Activated CD4-positive, alpha-beta T cell treated with anti-CD3 and anti-CD28 coated beads, Interleukin-2, amount 50 U/mL, for 4 hours (primary cell): ENCODE data around the gene FAM25G.

Experiments
- DNase-seq, 2 experiments: peaks; one replicate each; pipeline ENCODE4 v3.0.0-alpha.2; 2020

FAM25G gene

GRCh38 chr10:47445720-47446119 lies 45.8 kb downstream of the FAM25G start:
- DNase-seq, result no peak

- DNase-seq, result no peak
These were observed 47.5 kb downstream of the FAM25G start for GRCh38 chr10:47444047-47444446.

GRCh38 chr10:47443145-47443544 lies 48.4 kb downstream of the FAM25G start:
- no peak for DNase-seq

GRCh38 chr10:47442351-47442750 lies 49.1 kb downstream of the FAM25G start:
- no peak for DNase-seq

- no peak for DNase-seq
These were observed 49.6 kb downstream of the FAM25G start for GRCh38 chr10:47441938-47442337.

GRCh38 chr10:47440207-47440606 lies 51.3 kb downstream of the FAM25G start:
- DNase-seq, result no peak

GRCh38 chr10:47438857-47439474 lies 52.5 kb downstream of the FAM25G start:
- DNase-seq, result no peak
